GM12892 (cell line): ENCODE data around the gene VAV3.

ENCODE experiments used
- POLR2A ChIP-seq: IDR thresholded peaks from 2 replicates; pipeline ENCODE4 v1.6.1; 2011; ENCODE audit warnings: low read depth, low read length, control low read depth
- POLR2AphosphoS5 ChIP-seq: IDR thresholded peaks from 2 replicates; pipeline ENCODE4 v1.6.1; 2011; ENCODE audit warnings: low read depth, low read length, control low read depth
- TAF1 ChIP-seq: IDR thresholded peaks from 2 replicates; pipeline ENCODE4 v1.6.1; 2011; ENCODE audit warnings: low read depth, mild to moderate bottlenecking, control low read depth, low read length, borderline replicate concordance

DNA sequence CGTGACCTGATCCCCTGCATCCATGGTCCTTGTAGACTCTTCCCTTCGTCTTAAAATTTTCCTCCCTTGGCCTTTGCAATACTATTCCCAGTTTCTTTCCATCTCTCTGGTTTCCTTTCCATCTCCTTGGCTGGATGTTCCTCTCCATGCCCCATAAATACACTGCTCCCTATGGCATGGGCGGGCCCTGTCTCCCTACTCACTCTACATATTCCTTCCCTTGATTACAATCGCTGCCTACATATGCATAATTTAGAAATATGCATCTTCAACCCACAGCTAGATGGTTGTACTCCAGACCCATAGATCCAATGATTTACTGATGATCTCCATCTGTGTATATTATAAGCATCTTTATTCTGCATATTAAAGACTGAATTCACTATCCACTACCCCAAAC, 419.1 kb downstream of the VAV3 start:
- no peak for TF ChIP-seq POLR2A
- TF ChIP-seq POLR2AphosphoS5 = no peak
- TF ChIP-seq TAF1 = no peak
